Measurements from ENCODE around the gene FHOD3.

GRCh38 chr18:36348971-36349417 lies 51.5 kb downstream of the FHOD3 start:
- TF ChIP-seq POLR2A (IDR thresholded peaks at IDR 0.05; ENCODE audit: low read depth, low read length) (no peak), POLR2AphosphoS5 (IDR thresholded peaks at IDR 0.05; ENCODE audit: low read depth, low read length) (no peak), TAF1 (IDR thresholded peaks at IDR 0.05; ENCODE audit: borderline replicate concordance, low read depth, low read length) (no peak)

Data from GM12892 (cell line).